Activated CD4-positive, alpha-beta T cell treated with anti-CD3 and anti-CD28 coated beads, Interleukin-2, amount 50 U/mL, for 48 hours (primary cell): Measurements from ENCODE around the gene DLG2.
"Not testable (repeated sequence)": the region's sequence is repeated elsewhere in the genome, so short reads cannot be mapped to it uniquely, and the experiment has no call there.

Experiments used
- DNase-seq, 2 experiments: peaks; one replicate each; pipeline ENCODE4 v3.0.0-alpha.2; 2020

DLG2 gene

DNA sequence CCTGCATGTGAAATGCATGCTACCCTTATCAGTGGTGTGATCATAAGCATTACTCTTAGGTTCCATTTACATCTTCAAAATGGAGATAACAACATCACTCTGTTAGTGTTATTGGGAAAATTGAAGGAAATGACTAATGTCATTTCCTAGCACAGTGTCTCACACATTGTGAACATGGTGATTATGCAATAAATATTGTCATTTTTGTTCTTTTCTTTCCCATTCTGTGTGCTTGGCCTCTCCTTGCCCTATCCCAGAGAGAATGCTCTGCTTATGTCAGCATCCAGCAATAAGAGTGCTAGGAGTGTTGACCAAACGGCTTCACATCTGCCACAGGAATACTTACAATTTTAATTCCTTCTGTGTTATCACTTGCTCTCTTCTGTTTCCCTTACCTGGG, 1316.9 kb downstream of the DLG2 start:
- DNase-seq, result no peak

DNA sequence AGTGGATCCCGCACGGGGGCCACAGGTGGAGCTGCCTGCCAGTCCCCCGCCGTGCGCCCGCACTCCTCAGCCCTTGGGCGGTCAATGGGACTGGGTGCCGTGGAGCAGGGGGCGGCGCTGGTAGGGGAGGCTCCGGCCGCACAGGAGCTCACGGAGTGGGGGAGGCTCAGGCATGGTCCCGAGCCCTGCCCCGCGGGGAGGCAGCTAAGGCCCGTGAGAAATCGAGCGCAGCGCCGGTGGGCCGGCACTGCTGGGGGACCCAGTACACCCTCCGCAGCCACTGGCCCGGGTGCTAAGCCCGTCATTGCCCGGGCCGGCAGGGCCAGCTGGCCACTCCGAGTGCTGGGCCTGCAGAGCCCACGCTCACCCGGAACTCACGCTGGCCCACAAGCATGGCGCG, 1318.7 kb downstream of the DLG2 start:
- not testable (repeated sequence) for DNase-seq

DNA sequence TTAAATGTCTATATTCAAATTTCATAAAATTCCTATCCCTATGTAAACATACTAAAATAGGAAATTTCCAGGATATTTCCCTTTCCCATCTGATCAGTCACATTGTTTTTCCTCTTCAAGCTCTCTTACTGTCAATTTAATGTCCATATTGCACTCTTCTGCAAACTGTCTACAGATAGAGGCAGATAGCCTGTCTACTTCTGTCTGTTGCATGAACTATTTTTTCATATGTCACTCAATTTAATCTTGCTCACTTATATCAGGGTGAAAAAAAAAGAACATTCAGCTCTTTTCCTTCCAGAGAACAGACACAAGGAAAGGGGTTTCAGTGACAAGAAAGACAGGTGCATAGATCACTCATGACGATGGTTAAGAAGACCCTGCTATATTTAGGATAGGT, 1327.1 kb downstream of the DLG2 start:
- no peak for DNase-seq

DNA sequence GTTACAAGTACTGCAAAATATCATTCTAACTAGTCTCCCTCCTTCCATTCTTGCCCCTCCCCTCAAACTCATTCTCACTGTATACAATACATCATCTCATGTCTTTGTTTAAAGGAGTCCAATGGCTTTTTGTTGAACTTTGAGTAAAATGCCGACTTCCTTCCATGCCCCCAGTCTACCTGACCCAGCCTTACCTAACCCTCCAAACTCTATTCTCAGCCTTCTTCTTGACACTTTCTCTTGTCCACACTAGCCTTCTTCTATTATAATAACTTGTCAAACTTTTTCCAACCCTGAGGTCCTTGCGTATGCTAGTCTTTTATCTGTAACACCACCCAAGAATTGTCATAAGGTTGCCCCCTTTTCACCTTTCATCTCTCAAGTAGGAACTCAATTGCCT, 1329.6 kb downstream of the DLG2 start:
- no peak for DNase-seq

DNA sequence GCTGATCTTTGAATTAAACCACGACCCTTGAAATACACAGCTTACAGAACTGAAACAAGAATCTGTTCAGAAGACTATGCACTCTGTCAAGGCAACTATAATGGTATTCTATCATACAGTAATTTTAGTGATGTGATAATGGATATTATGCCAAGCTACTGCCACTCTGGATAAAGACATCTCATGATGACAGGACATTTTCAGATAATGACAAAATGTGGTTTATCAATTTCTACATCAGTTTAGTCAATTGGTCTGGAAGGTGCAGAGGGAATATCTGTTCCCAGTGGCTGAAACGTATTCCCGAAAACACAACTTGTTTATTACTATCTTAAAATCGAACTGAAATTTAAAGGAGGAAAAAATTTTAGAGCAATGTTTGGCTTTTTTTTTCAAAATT, 1331.3 kb downstream of the DLG2 start:
- no peak for DNase-seq

DNA sequence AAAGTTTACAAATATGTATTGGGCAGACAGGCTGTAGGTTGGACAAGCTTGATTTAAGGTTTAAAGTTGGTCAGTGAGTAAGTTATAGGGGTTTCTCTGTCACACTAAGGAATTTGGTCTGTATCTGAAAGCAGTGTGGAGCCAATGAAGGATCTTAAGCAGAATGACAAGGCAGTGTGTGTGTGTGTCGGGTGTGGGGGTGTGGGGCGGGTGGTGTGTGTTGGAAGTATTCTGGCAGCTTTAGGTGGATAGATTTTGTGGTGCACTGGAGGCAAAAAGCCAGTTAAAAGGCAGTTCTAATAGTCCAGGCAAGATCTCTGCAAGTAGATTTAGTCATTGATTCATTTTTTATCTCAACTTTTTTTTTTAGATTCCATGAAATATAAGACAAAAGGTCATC, 1334.2 kb downstream of the DLG2 start:
- no peak for DNase-seq

DNA sequence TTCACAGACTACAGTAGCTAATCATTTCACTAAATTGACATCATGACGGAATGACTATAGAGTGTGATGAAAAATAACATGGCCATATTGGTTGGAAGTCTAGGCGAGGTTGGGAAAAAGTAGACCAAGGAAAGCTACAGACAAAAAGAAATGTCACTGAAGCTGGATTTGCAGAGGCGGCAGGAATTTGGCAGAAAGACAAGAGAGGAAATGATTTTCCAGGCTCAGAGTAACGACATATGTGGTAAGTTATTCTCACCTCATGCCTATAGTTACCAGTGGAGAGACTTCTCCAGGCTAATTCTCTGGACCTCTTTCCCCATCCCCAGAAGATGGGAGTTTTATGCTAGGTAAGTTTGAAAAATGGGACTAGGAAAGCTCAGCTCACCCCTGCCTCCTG, 1335.1 kb downstream of the DLG2 start:
- DNase-seq, result no peak

DNA sequence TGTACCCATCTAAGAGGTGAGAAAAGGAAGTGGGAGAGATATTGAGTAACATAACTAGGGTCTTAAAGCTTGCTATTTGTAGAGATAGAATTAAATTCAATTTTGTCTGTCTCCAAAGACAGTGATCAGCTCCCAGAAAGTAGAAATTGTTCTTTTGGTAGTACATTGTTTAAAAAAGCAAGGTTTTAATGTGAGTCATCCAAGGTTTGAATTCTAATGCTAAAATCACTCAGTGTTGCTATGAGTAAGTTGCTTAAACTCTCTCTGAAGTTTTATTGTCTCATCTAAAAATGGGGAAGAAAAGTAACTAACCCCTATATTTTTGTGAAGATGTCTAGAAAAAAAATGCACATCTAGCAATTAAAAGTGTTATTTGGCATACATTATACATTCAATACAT, 1336.5 kb downstream of the DLG2 start:
- no peak for DNase-seq

DNA sequence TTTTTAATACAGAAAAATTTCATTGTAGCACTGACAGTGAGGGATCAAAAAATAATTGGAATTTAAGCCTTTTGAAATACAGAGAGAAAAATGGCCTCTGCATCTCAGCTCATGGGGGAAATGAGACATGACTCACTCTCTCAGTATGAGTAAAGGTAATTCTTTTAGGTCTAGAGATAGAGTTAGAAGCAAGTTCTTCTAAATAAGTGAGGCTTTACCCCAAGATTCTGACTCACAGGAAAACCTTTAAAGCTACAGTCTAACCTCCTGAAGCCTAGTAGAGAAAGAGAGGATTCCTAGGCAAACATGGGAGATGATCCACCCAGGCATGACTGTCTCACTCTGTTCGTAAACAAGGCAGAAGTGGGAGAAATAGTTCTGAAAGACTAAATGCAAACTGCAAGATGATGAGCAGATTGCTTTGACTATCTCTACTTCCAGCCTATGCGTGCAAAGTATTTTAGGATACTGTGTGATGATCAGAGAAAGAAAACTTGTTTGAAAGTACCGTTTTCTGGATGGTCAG, 1337.7 kb downstream of the DLG2 start:
- DNase-seq, result no peak

DNA sequence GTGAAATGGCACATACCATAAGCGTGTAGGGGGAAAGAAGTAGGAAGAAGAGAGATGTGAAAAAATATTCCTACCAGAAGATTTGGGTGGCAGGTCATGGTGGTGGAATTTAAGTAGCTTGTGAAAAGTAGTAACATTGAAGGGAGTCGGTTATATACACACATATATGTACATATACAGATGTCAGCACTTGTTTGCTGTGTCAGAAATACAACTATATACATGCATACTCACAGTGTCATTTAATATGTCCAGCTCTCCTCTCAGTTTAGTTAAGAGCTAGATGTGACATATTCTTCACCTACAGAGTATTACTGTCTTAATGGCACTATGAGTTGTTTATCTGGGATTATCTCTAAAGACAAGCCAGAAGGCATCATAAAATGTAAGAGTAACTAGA, 1353.6 kb downstream of the DLG2 start:
- no peak for DNase-seq

DNA sequence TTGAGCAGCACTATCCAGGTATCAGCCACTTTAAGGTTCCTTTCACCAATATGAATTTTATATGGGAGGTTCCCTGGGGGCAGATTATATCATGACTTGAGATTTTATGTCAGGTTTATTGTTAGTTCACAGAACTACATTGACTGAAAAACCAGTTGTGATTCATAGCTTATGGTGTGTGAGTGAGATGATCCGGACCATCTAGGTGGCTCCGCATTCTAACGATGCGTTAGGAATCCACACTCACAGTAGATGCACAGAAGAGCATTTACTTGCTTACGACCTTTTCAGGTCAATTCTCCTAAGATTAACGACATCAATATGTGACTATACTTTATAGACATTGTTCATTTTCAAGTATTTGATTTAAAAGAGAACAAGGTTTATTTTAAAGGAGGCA, 1356.7 kb downstream of the DLG2 start:
- DNase-seq, result no peak

DNA sequence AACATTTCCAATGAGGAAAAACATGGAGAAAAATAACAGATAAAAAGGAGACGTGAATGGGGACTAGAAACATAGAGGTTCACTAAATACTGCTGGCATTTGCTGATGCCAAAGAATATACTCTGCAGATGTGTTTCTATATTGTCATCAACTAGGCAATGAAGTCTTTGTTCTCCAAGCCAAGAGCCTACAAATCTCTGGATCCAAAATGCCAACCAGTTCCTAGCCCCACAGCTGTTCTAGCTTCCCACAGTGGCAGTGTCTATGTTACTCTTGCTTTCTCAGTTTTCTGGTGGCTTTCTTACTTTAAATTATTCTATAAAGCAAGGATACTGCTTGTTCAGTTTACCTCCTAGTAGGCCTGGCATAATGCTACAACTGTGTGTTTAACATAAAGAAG, 1363.1 kb downstream of the DLG2 start:
- no peak for DNase-seq

DNA sequence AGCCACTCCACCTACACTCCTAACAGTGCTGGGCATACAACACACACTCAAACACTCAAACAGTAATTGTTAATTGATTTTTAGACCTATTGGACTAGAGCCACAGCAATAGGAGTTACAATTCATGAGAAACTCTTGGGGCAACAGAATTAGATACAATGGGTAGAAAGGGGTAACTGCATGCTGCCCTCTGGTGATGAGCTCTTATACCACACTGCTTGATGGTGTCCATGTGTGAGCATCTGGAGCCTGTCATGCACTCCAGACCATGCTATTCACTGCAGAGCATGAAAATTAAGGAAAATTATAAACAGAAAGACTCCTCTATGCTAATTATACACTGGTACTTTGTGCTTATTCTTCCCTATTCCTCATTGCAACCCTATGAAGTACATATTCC, 1365.4 kb downstream of the DLG2 start:
- DNase-seq, result no peak

DNA sequence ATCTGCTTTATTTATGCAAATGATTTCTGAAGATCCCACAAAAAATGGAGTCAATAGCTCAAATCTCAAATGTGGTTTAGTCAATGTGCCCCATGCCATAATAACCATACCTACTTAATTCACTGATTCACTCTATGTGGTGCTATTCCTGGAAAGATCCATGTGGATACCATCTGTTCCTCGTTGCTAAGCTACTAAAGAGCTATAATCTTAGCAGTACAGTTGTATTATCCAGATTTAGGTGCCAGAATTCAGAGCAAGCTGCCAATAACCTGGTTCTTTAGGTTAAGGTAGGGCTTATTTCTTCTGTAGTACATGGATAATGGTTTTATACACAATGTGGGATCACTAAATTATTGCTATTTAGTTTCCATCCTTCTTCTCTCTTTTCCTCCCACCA, 1366.3 kb downstream of the DLG2 start:
- DNase-seq, result no peak

DNA sequence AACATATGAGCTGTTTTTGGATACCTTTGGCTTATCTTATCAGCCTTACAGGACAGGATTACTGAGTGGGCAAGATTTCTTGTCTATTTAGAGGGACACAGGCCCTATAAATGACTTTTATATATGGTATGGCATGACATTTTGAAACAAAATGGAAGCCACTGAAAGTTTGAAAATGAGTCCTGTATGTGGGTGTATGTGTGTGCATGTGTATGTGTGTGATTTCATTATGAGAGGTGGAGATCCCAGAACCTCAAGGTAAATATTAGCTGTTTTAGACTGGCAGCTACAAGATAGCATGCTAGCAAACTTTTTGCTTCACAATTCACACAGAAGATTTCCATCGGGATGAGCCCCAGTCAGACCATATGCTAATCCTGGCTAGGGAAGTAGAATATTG, 1370.5 kb downstream of the DLG2 start:
- DNase-seq, result no peak

DNA sequence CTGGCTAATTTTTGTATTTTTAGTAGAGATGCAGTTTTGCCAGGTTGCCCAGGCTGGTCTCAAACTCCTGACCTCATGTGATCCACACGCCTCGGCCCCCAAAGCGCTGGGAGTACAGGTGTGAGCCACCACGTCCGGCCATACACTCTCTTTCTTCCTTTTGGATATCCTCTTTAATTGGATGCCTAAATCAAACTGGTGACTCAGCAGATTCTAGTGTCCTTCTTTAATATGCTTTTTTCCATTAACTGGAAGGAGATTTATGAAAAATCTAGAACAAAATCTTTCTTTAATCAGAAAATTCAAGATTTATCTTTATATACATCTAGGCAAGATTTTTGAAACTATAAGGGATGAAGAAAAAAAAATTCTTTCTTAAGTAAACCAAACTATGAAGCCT, 1371.7 kb downstream of the DLG2 start:
- DNase-seq, result no peak

DNA sequence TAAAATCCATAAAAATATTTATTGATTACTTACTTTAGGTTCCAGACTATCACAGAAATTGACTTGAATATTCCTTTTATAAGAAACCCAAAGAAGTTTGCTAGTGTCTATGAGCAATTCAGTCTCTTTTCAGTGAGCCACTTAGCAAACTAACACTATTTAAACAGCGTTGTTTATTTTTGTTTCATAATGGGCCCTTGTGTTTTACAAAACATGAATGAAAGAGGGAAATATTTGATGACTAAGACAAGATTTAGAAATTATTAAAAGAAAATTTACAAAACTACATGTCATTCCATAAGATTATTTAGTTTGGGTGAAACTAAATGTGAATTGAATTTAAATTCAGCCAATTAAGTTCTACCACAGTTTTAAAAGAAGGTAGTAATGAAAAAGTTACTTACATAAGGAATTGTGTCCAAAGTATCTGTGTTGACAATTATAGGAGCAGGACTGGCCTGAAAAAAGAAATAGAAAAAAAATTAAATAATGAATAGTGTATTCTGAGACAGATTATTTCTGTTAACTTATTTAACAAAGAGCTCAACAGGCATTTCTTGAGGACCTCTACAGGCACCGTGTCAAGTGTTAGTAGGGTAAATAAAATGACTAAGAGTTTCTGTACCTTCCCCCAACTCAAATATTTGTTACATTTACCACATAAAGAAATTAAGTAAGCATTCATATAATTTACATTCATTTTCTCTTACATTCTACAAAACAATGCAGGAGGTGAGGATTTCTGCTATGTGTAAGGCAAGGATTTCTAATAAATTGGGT, 1376.1 kb downstream of the DLG2 start:
- DNase-seq, result no peak

DNA sequence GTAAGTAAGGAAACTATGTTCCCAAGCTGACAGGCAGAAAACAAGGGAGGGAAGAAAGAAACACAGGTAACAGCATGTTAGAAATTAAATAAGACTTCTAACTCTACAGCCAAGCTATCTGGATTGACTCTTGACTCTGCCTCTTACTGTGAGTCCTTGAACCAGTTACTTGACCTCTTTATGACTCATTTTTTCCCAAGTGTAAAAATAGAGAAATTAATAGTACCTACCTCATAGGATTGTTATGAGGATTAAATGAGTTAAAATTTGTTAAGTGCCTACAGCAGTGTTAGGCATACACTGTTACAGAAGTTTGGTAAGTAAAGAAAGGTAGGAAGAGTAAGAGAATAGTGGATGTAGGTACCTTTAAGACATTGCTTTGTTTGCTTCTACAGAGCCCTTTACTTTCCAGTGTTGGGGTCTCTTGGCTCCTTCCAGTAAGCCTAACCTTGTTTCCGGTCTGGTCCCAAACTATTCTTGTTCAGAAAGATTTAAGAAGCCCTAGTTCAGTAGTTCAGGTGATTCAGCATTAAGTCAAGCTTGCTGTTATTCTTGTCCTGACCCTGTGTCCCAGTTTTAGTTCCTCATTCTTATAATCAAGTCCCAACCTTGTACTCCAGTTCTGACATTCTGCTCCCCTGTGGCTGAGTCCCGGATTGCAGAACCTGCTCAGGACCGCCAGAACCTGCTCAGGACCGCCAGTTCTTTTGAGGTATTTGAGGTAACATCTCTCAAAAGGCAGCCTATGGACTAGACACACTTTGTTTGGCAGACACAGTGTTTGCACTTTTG, 1377.6 kb downstream of the DLG2 start:
- DNase-seq, result no peak

DNA sequence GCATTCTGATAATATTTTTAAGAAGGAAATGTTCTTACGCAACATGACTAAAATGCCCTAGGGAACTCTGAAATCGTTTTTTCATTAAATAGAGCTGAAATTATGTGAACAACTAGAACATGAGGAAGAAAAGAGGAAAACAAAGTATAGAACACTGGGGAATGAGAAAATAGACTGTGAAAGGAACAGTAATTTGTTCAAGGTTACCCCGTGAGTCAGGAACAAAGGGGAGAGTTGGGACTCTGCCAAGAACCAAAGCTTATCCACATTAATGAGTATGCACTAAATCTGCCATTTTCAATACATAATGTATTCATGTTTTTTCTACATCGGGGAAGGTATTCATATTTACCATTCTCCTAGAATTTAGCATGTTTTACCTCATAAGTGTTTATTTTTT, 1379.2 kb downstream of the DLG2 start:
- no peak for DNase-seq

DNA sequence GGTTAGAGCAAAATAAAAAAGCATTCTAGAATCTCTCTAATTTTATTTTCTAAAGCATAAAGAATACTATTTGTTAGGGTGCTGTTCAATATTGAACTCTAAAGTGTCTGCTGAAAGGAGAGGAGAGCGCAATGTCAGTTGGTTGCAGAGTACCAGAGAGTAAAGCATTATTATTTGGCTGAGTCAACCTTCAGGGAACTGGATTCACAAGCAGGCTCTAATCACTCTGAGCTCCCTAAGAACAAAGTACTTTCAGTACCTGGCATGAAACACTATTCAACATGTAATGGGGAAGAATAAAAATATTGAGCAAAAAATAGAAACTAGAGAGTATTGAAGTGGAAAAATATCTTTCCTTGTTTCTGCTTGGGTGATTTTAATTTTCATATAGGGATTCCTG, 1380.0 kb downstream of the DLG2 start:
- DNase-seq, result no peak

DNA sequence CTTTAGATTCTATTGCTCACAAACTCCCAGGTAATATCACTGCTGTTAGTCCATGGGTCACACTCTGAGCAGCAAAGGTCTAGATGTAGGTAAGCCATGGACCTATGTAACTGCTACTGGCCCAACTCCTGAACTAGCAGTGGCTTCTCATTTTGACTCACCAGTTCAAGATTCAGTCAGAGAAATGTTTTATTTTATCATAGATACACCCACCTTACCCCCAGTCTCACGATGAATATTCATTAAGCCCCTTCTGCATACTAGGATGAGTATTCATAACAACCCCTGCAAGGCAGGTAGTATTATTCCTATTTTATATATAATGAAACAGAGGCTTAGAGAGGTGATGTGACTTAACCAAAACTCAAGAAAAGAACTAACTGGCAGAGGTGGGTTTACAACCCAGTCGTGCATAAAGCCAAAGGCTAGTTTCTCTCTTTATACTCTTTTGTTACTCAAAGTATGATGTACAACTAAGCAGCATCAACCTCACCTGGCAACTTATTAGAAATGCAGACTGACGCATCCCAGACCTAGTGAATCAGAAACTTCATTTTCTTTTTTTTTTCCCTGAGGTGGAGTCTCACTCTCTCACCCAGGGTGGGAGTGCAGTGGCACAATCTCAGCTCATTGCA, 1383.4 kb downstream of the DLG2 start:
- DNase-seq, result no peak

DNA sequence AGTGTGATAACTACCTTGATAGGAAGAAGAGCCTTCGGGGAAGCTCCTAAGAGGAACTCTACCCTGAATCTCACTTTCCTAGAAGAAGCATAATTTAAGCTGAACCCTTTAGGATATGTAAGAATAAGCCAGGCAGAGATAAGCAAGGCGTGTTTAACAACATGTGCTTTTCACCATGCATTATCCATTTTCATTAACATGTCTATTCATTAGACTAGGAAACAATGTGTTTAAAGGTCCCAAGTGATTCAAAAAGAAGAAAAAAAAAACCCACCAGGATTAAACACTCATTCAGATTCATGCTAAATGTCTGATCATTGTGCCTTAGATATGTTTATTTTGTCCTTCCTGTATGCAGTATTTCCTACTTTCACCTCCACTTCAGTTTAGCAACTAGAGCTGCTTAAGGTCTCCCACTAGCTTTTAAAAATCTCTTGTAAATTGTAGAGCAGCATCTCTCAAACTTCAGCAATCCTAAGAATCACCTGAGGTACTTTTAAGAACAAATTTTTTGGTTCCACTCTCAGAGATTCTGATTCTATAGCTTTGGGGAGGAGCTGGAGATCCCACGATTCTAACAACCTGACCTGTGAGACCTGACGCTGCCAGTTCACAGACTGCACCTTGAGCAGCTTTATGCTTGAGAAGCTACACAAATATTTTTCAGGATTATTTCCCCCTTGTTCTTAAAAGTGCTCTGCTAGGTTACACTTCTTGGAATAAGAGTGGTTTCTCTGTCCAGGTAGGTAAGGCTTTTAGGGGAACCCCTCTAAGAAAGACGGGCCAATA, 1385.6 kb downstream of the DLG2 start:
- no peak for DNase-seq

DNA sequence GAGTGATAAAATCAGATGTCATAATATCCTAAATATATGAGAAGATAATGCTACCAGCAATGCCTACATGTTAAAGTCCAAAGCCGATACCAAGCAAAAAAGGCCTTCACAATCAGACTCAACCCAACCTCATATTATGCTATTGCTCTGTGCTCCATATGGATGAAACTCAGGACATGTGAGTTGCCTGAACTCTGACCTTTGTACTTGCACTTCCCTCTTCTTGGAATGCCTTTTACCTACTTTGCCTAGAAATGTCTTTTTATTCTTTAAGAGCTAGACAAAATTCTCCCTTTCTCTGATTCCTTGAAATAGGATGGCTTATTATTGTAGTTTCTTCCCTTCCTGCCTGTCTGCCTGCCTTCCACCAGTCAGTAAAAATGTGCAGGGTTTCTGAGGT, 1386.3 kb downstream of the DLG2 start:
- no peak for DNase-seq
